Measurements from ENCODE around the gene NEK9.

NEK9 gene

GRCh38 chr14:75044752-75045151, 82.1 kb downstream of the NEK9 start:
- TF ChIP-seq CTCF (IDR thresholded peaks at IDR 0.05) = no peak

GRCh38 chr14:75044322-75044721, 82.5 kb downstream of the NEK9 start:
- no peak for TF ChIP-seq CTCF (IDR thresholded peaks at IDR 0.05)

GRCh38 chr14:75042035-75042434, 84.8 kb downstream of the NEK9 start:
- TF ChIP-seq CTCF (IDR thresholded peaks at IDR 0.05) = no peak

- no peak for TF ChIP-seq CTCF (IDR thresholded peaks at IDR 0.05)
Measured at GRCh38 chr14:75041613-75042012, 85.2 kb downstream of the NEK9 start.

- no peak for TF ChIP-seq CTCF (IDR thresholded peaks at IDR 0.05)
Measured at GRCh38 chr14:75040959-75041358, 85.9 kb downstream of the NEK9 start.

- TF ChIP-seq CTCF (IDR thresholded peaks at IDR 0.05) = no peak
Measured at GRCh38 chr14:75040507-75040906, 86.3 kb downstream of the NEK9 start.

- no peak for TF ChIP-seq CTCF (IDR thresholded peaks at IDR 0.05)
Measured at GRCh38 chr14:75032939-75033338, 93.9 kb downstream of the NEK9 start.

GRCh38 chr14:75030147-75030546, 96.7 kb downstream of the NEK9 start:
- no peak for TF ChIP-seq CTCF (IDR thresholded peaks at IDR 0.05)

Measured in LNCAP (cell line).